ENCODE results near the gene ELMO3.

ELMO3 gene, protein sequence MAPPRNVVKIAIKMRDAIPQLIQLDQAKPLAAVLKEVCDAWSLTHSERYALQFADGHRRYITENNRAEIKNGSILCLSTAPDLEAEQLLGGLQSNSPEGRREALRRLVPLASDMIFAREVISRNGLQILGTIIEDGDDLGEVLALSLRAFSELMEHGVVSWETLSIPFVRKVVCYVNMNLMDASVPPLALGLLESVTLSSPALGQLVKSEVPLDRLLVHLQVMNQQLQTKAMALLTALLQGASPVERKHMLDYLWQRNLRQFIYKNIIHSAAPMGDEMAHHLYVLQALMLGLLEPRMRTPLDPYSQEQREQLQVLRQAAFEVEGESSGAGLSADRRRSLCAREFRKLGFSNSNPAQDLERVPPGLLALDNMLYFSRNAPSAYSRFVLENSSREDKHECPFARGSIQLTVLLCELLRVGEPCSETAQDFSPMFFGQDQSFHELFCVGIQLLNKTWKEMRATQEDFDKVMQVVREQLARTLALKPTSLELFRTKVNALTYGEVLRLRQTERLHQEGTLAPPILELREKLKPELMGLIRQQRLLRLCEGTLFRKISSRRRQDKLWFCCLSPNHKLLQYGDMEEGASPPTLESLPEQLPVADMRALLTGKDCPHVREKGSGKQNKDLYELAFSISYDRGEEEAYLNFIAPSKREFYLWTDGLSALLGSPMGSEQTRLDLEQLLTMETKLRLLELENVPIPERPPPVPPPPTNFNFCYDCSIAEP

DNA sequence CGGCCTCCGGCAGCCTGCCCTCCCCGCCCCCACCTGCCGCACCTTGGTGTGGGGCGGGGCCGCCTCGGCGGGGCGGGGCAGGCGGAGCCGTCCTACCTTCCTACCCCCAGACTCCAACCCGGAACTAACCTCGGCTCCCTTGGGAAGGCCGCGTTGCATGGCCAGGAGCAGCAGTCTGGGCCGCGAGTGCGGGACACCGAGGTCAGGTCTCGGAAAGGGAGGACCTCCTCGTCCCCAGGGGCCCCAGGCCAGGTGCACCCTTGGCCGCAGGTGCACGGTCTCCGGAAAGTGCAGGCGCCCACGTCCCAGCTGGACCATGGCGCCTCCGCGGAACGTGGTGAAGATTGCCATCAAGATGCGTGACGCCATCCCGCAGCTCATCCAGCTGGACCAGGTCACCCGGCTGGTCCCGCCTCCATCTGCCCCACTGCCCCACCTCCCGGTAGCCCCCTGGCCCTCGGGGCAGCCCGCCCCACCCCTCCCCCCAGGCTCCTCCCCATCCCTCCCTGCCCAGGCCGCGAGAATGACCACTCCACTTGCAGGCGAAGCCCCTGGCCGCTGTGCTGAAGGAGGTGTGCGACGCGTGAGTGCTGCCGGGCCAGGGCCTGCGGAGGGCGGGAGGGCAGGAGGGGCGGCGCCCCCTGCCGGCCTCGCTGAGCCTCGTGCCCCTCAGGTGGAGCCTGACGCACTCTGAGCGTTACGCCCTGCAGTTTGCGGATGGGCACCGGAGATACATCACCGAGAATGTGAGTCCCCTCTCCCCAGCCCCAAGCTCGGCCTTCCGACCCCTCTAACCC, at the start of gene ELMO3:
Gene ELMO3, plus strand, starts transcription at position 121 of the 797 bp plus-strand sequence. Its CDS starts 196 bp downstream, at position 317.
- H3K4me1 Mint-ChIP-seq (ENCODE audit: low read depth): peaks cover 4% of the 10 kb centered on the region
- no peak for DNase-seq (ENCODE audit: low spot score)
- H3K4me3 Mint-ChIP-seq: no peak within 1 kb of the TSS
- H3K9me3 Mint-ChIP-seq: no peaks in the 10 kb centered on the region
- H3K27ac Mint-ChIP-seq: no peak within 1 kb of the TSS
- H3K36me3 Mint-ChIP-seq (ENCODE audit: low read depth): peaks cover 46% of the 10 kb centered on the region
- no peaks in the 10 kb centered on the region for H3K27me3 Mint-ChIP-seq (ENCODE audit: low read depth)

DNA sequence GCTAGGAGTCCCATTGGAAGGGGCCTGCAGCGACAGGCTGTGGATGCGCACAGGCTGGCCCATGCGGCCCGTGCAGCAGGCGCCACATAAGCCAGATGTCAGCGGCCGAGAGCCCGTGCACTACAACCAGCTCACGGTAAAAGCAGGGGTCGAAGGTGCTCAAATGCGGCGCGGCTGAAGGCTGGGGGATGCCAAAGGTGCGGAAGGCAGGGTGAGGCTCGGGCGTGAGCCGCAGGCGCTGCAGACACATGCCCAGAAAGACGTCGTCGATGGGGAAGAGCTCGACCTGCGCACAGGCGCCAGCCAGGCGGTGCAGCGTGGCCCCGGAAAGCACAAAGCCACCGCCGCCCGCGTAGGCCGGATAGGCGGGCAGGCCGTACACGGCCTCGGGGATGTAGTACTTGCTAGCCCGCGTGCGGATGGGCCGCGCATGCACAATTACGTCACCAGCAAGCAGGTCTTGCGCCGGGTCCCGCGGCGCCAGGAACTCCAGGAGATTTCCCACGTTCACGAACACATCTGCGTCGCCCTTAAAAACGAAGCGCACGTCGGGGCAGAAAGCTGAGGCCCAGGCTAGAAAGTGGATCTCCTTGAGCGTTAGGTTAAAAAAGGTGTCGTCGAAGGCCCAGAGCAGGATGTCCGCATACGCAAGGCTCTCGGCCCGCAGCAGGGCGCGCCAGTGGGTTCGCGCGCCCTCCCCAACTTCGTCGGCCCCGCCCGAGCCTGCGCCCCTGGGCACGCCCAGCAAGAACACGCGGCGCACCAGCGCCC, 49.5 kb upstream of the ELMO3 start:
- peaks cover 38% of the 10 kb centered on the region for H3K36me3 Mint-ChIP-seq (ENCODE audit: low read depth)
- DNase-seq (ENCODE audit: low spot score): no peak
- no peaks in the 10 kb centered on the region for H3K27me3 Mint-ChIP-seq (ENCODE audit: low read depth)
- H3K9me3 Mint-ChIP-seq: no peaks in the 10 kb centered on the region
- peak overlapping the region; percentile 44 for H3K4me3 Mint-ChIP-seq
- peaks cover 19% of the 10 kb centered on the region for H3K4me1 Mint-ChIP-seq (ENCODE audit: low read depth)
- H3K27ac Mint-ChIP-seq: no peak overlapping the region

DNA sequence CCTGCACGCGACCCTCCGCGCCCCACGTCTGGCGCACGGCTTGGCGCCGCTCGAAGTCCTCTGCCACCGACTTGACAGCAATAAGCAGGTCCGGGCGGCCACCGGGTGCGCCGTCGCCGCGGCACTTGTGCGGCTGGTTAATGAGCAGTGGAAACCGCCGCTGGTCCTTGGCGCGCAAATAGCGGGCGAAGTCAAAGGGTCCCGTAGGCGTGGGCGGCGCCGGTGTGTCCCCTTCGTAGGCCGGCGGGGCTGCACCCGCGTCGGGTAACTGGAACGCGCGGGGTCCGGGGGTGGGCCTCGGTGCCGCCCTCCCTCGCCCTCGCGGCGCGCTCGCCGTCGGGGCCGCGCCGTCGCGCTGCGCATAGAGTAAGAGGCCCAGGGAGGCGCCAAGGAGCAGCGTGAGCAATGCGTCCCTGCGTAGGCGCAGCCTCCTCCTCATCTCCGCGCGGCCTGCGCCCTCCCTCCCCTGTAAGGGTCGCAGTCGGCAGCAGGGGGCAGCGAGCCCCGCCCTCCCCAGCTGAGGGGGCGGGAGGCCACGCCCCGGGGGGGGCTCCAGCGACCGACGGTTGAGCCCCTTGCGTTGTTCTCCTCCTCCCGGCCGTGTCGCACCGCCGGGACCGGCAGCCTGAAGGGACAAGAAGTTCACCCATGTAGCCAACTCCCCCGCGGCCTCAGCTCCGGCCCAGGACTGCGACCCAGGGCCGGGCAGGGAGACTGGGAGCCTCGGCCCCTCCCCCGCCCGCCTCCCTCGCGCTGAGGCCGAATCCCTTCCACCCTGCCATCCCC, 48.7 kb upstream of the ELMO3 start:
- peaks cover 34% of the 10 kb centered on the region for H3K36me3 Mint-ChIP-seq (ENCODE audit: low read depth)
- peaks cover 19% of the 10 kb centered on the region for H3K4me1 Mint-ChIP-seq (ENCODE audit: low read depth)
- H3K9me3 Mint-ChIP-seq: no peaks in the 10 kb centered on the region

DNA sequence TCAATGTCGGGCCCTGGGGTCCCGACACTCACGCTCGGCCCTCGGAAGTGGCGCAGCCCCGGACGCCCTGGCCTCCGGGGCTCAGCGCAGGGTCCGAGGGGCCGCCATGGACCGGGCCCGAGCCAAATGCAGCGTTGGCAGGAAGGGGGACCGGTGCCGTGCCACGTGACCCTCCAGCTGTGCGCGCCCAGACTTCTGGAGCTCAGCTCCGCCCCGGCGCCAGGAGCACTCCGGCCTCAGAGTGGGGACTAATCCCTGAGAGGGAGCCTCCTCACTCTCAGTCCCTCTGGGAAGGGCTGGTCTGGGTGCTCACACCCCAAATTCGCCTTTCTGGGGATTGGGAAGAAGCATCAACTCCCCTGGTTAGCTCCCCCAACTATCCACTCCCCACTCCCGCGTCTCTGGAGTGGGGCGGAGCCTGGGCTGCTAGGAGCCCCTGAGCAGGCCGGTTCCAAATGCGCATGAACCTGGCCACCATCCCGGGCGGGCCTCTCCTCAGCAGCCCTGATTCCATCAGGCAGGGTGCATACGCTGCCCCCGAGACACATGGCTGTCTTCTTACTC, 48.0 kb upstream of the ELMO3 start, which contains the start of gene B3GNT9:
Gene B3GNT9, minus strand, starts transcription at position 166 of the 564 bp plus-strand sequence. CDS start 513 bp downstream, outside the sequence.
- peak within 1 kb of the TSS; percentile 70 for H3K4me3 Mint-ChIP-seq
- peaks cover 19% of the 10 kb centered on the region for H3K4me1 Mint-ChIP-seq (ENCODE audit: low read depth)
- peaks cover 32% of the 10 kb centered on the region for H3K36me3 Mint-ChIP-seq (ENCODE audit: low read depth)
- DNase-seq (ENCODE audit: low spot score): no peak
- H3K9me3 Mint-ChIP-seq: no peaks in the 10 kb centered on the region
- H3K27me3 Mint-ChIP-seq (ENCODE audit: low read depth): no peaks in the 10 kb centered on the region
- H3K27ac Mint-ChIP-seq: peak within 1 kb of the TSS; percentile 62

More for the DNA sequence above, 48.7 kb upstream of the ELMO3 start:
- DNase-seq (ENCODE audit: low spot score): peak; percentile 51
- Mint-ChIP-seq H3K4me3 (peak overlapping the region; percentile 70), H3K27ac (no peak overlapping the region), H3K27me3 (ENCODE audit: low read depth) (no peaks in the 10 kb centered on the region)

DNA sequence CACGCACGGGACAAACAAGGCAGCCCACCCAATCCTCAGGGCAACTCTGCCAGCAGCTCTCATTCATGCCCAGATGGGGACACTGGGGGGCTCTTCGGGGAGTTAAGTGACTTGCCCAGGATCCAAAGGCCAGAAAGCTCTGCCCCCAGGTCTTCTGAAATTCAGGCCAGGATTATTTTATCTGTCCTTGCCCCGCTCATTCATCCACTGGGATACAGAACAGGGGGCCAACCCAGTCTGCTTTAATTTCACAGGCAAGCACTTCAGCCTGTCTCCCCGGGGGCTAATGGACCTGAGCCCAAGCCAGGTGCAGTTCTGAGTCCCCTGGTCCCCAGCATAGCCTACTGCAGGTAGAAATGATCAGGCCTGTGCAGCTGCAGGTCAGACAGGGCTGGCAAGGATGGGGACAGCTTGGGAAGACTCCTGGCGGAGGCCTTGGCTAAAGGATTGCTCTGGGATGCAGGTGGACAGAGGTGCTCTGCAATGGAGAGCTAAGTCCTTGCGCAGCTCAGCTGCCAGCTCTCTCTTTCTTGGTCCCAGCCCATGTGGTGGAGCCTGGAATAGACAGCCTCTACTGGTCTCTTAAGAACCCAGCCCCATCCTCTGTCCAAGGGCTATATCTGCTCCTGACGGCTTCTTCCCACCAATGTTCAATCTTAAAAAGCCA, 47.4 kb upstream of the ELMO3 start:
- Mint-ChIP-seq H3K4me3 (peak overlapping the region; percentile 70), H3K27ac (peak overlapping the region; percentile 62), H3K9me3 (no peaks in the 10 kb centered on the region), H3K27me3 (ENCODE audit: low read depth) (no peaks in the 10 kb centered on the region), H3K36me3 (ENCODE audit: low read depth) (peaks cover 36% of the 10 kb centered on the region), H3K4me1 (ENCODE audit: low read depth) (peaks cover 25% of the 10 kb centered on the region)
- no peak for DNase-seq (ENCODE audit: low spot score)

- Mint-ChIP-seq H3K4me1 (ENCODE audit: low read depth) (peaks cover 47% of the 10 kb centered on the region), H3K27ac (no peak overlapping the region), H3K27me3 (ENCODE audit: low read depth) (no peaks in the 10 kb centered on the region)
Measured at GRCh38 chr16:67154578-67155294, 44.2 kb upstream of the ELMO3 start.

GRCh38 chr16:67155295-67156142, 43.4 kb upstream of the ELMO3 start:
- peak; percentile 80 for DNase-seq (ENCODE audit: low spot score)
- Mint-ChIP-seq H3K36me3 (ENCODE audit: low read depth) (peaks cover 36% of the 10 kb centered on the region), H3K4me3 (peak overlapping the region; percentile 79), H3K27ac (no peak overlapping the region), H3K27me3 (ENCODE audit: low read depth) (no peaks in the 10 kb centered on the region), H3K4me1 (ENCODE audit: low read depth) (peaks cover 49% of the 10 kb centered on the region), H3K9me3 (no peaks in the 10 kb centered on the region)

More at GRCh38 chr16:67154578-67155294, 44.2 kb upstream of the ELMO3 start:
- H3K36me3 Mint-ChIP-seq (ENCODE audit: low read depth): peaks cover 36% of the 10 kb centered on the region
- DNase-seq (ENCODE audit: low spot score): no peak
- H3K9me3 Mint-ChIP-seq: no peaks in the 10 kb centered on the region
- H3K4me3 Mint-ChIP-seq: peak overlapping the region; percentile 79

- peaks cover 2% of the 10 kb centered on the region for H3K27me3 Mint-ChIP-seq (ENCODE audit: low read depth)
- DNase-seq (ENCODE audit: low spot score): no peak
- H3K9me3 Mint-ChIP-seq: no peaks in the 10 kb centered on the region
- H3K4me3 Mint-ChIP-seq: peak overlapping the region; percentile 51
- peaks cover 51% of the 10 kb centered on the region for H3K4me1 Mint-ChIP-seq (ENCODE audit: low read depth)
- no peak overlapping the region for H3K27ac Mint-ChIP-seq
- H3K36me3 Mint-ChIP-seq (ENCODE audit: low read depth): peaks cover 36% of the 10 kb centered on the region
Measured at GRCh38 chr16:67156143-67156844, 42.6 kb upstream of the ELMO3 start.

DNA sequence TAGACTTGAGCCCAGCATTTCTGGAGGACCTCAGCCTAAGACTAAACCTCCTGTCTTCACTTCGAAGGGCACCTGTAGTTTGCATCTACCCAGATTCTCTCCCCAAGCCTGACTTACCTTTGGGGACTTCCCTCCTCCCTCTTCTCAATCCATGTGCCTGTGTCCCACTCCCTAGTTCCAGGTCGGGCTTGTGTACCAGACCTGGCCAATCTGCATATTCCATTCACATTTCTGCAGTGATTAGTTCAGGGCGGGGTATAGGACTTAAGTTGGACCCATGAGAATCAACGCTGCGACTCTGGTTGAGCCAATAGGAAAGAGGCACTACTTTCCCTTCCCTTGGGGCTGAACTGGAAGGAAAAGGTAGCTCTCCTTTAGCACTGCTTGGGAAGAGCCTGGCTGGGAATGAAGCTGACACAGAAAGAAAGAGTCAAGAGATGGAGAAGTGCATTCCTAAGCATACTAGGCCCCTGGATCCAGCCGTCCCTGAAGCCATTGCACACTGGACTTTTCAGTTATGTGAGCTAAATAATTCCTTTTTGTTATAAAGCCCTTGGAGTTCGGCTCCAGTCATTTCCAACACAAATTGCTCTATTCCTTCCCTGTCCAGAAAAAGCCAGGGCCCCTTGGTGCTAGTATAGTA, 41.7 kb upstream of the ELMO3 start:
- Mint-ChIP-seq H3K9me3 (no peaks in the 10 kb centered on the region), H3K36me3 (ENCODE audit: low read depth) (peaks cover 37% of the 10 kb centered on the region), H3K4me3 (peak overlapping the region; percentile 86), H3K27ac (peak overlapping the region; percentile 95), H3K27me3 (ENCODE audit: low read depth) (peaks cover 2% of the 10 kb centered on the region), H3K4me1 (ENCODE audit: low read depth) (peaks cover 52% of the 10 kb centered on the region)
- DNase-seq (ENCODE audit: low spot score): no peak

All from T-helper 2 cell treated with Interferon-gamma antibody and Interleukin-4, amounts not matched to agents 5 μg/mL and 100 μg/mL, for 36 hours (primary cell).